LNCaP clone FGC (cell line): Measurements from ENCODE around the gene TFIP11.
A peak's percentile ranks its signal among the peaks of the same experiment; 100 is the strongest.

Experiments used
- DNase-seq: peaks from one replicate; pipeline ENCODE4 v3.0.0-alpha.2; 2011; ENCODE audit warnings: low read depth
- H3K4me3 ChIP-seq: 2 replicates; pipeline ENCODE4 v1.5.1; 2011; ENCODE audit warnings: mild to moderate bottlenecking, low read depth, low read length, control low read depth
- CTCF ChIP-seq: IDR thresholded peaks from 2 replicates; pipeline ENCODE4 v1.5.1; 2012; ENCODE audit warnings: mild to moderate bottlenecking; ENCODE audit not compliant: control insufficient read depth, insufficient read depth; ENCODE audit errors: extremely low read depth

Gene TFIP11

DNA sequence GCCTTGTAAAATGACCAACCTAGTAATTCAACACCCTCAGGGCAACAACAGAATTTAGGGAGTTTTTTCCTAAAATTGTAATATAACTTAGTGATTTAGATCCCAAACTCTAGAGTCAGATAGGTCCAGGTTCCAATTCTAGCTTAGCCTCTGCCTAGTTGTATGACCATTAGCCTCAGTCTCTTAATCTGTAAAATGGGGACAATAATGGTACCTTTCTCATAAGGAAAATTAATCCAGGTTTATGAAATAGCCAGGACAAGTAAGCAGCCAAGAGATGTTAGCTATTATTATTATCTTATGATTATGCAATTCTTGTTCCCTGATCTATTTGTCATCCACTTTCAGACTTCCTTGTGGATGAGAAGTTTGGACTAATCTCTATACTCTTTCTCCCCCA is 4.1 kb downstream of the TFIP11 start:
- no peak overlapping the region for H3K4me3 ChIP-seq
- no peak for TF ChIP-seq CTCF
- DNase-seq, result no peak

GRCh38 chr22:26503758-26504157 is 8.5 kb downstream of the TFIP11 start:
- H3K4me3 ChIP-seq, result no peak overlapping the region
- no peak for DNase-seq
- no peak for TF ChIP-seq CTCF

DNA sequence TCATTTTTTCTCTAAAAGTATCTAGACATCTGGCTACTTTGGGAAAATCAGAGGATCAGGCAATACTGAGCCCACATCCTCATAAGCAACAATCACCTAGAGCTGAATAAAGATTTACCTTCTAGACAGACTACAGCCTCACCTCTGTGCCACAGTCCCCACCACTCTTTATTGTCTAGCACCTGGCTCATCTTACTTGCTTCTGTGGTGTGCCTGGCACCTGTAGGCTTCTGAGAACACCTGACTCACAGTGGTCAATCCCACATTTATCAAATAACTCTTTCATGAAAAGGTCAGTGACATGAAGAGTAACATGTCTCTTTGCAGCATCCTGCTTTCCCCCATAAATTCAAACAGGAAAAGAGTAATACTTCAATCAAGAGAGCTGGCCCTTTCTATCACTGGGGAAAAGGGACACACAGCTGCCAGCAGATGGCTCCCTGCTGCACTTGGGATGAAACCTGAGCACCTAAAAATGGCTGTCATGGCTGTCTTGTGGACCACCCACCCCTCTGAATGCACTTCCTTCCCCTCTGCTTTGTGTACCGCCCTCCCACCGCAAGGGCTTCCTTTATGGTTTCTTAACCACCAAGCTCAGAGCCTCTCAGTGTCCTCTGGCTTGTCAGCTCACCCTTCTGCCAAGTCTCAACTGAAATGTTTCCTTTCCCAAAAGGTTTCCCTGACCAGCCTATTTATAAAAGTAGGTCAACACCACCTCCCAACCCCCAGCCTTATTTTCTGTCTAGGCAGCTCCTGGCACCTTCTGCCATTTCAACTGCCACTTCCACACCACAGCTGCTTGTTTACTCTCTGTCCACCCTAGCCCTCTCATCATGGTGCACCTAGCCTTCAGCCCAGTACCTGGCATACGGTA is 9.3 kb downstream of the TFIP11 start:
- no peak overlapping the region for H3K4me3 ChIP-seq
- DNase-seq, result no peak
- TF ChIP-seq CTCF, result peak; percentile 65

- H3K4me3 ChIP-seq, result no peak overlapping the region
- DNase-seq, result no peak
- TF ChIP-seq CTCF, result no peak
Measured at GRCh38 chr22:26501996-26502395, 10.3 kb downstream of the TFIP11 start.

DNA sequence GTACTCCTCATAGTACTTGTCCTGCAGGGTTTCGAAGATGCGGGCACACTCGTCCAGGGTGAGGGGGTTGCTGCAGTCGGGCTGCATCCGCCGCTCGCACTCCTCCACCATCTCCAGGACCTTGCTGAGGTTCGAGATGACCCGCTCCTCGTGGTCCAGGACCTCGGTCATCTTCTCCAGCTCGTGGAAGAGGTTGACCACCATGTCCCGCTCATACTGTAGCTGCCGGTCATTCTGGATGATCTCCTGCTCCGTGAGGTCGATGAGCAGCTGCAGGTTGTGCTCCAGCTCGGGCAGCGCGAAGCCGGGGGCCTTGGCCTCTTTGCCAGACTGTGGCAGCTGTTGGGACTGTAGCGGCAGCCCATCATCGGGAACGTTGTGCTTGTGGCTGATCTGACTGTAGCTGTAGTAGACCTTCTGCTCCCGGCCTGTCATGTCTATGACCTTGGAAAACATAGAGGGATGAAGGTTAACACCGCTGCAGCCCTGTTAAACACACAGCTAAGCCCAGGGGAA is 13.0 kb downstream of the TFIP11 start:
- no peak for TF ChIP-seq CTCF
- DNase-seq, result no peak

DNA sequence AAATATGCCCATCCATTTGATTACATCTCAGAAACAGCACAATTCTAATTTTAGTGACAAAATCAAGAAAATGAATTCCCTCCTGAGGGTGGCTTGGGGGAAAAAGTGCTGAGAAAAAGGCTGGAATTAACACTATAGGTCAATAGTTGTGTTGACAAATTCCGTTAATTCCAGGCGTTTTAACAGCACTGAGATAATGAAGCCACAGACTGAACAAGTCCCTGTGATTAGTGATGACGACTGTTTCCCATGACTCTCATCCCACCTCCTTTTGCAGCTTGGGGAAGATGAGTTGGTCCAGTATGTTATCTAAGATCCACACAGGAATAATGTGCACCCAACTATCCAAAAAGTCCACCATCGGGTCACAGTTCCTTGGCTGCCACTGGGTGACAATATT is 15.8 kb downstream of the TFIP11 start:
- no peak for DNase-seq
- H3K4me3 ChIP-seq, result no peak overlapping the region
- TF ChIP-seq CTCF, result no peak

More for the DNA sequence above, 13.0 kb downstream of the TFIP11 start:
- no peak overlapping the region for H3K4me3 ChIP-seq

GRCh38 chr22:26494506-26494905 is 17.8 kb downstream of the TFIP11 start:
- TF ChIP-seq CTCF, result no peak
- DNase-seq, result no peak
- no peak overlapping the region for H3K4me3 ChIP-seq
